ENCODE data around the gene GALNT5.
"Not testable (repeated sequence)": the region's sequence is repeated elsewhere in the genome, so short reads cannot be mapped to it uniquely, and the experiment has no call there.

Gene GALNT5, protein sequence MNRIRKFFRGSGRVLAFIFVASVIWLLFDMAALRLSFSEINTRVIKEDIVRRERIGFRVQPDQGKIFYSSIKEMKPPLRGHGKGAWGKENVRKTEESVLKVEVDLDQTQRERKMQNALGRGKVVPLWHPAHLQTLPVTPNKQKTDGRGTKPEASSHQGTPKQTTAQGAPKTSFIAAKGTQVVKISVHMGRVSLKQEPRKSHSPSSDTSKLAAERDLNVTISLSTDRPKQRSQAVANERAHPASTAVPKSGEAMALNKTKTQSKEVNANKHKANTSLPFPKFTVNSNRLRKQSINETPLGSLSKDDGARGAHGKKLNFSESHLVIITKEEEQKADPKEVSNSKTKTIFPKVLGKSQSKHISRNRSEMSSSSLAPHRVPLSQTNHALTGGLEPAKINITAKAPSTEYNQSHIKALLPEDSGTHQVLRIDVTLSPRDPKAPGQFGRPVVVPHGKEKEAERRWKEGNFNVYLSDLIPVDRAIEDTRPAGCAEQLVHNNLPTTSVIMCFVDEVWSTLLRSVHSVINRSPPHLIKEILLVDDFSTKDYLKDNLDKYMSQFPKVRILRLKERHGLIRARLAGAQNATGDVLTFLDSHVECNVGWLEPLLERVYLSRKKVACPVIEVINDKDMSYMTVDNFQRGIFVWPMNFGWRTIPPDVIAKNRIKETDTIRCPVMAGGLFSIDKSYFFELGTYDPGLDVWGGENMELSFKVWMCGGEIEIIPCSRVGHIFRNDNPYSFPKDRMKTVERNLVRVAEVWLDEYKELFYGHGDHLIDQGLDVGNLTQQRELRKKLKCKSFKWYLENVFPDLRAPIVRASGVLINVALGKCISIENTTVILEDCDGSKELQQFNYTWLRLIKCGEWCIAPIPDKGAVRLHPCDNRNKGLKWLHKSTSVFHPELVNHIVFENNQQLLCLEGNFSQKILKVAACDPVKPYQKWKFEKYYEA

GRCh38 chr2:157257312-157258252 lies at the start of gene GALNT5:
Gene GALNT5 (plus strand): TSS chr2:157257705. CDS start chr2:157258083, 378 bp downstream.
- no peak for DNase-seq (ENCODE audit: low read depth)

DNA sequence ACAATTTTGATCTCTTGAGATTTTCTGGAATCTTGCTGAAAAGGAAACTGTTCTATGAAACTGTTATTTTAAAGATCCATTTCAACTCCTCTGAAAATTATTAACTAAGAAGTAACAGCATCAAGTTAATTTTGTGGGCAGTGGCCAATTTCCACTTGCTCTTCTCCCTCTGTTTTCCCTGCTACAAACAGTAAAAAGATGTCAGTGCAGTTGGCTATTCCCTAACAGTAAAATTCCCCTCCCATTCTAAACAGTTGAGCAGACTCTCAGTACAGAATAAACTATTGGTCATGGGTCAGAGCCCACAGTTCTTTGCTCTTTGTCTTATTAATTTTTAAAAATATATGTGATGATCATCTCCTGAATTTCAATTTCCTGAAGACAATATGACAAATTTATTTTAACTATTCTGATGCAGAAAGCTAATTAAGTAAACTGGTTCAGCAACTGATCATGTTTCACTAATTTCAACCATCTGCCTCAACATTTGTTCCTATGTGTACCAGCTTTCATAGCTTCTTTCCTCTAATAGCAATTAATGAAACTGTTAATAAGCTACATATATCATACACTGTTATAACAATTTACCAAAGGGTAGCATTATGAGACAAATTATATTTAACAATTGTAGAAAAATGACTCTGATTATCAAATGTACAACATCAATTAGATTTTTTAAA lies 41.1 kb upstream of the GALNT5 start:
- no peak for DNase-seq (ENCODE audit: low read depth)

GRCh38 chr2:157217409-157217808 lies 40.1 kb upstream of the GALNT5 start:
- DNase-seq (ENCODE audit: low read depth) = no peak

- no peak for DNase-seq (ENCODE audit: low read depth)
These were observed 38.6 kb upstream of the GALNT5 start for GRCh38 chr2:157218911-157219310.

DNA sequence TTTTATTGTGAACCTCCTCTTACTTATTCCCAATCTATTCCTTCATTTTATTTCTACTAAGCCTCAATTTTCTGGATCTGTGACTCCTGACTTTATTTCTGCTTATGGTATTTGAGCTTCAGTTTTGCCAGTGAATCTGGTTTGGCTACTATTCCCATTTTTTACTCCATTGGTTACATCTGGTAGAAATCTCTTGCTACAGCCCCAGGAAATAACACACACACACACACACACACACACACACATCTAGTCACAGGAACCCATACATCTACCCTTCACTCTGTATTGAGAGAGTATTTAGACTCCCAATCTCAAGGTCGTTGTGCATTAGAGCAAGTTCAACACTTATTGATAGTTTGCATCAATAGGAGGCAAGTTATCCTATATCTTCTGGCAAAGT lies 37.0 kb upstream of the GALNT5 start:
- DNase-seq (ENCODE audit: low read depth) = no peak

- DNase-seq (ENCODE audit: low read depth) = no peak
These were observed 36.0 kb upstream of the GALNT5 start for GRCh38 chr2:157221394-157221988.

DNA sequence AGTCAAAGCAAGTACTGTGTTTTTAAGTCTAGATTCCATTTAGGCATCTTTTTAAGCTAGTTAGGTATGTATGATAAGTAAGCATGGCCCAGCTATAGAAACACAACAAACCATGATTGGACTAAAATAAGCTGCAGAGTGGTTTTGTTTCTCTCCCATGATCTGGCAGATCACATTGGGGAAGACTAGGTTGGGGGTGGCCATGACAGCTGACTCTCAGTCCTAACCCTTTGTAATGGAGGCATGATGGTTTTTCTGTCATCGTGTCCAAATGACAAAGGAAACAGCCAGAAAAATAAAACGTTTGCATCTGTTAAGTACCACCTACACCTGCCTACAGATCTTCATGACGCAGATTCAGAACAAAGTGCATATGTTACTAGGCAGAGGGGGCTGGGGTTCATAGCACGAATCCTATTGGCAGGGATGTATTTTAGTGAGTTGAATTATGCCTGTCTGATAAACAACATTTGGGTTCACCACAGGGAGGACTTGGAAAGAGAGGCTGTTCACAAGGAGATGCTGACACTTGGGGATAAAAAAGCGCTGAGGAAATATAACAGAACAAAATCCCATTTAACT lies 33.8 kb upstream of the GALNT5 start:
- no peak for DNase-seq (ENCODE audit: low read depth)

- DNase-seq (ENCODE audit: low read depth) = not testable (repeated sequence)
These were observed 33.1 kb upstream of the GALNT5 start for GRCh38 chr2:157224448-157224847.

DNA sequence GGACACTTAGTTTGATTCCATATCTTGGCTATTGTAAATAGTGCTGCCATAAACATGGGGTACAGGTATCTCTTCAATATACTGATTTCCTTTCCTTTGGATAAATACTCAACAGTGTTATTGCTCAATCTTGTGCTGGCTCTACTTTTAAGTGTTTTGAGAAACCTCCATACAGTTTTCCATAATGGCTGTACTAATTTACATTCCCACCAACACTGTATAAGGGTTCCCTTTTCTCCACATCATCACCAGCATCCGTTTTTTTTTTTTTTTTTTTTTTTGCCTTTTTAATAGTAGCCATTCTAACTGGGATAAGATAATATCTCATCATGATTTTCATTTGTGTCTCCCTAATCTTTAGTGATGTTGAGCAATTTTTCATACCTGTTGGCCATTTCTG lies 29.9 kb upstream of the GALNT5 start:
- no peak for DNase-seq (ENCODE audit: low read depth)

- no peak for DNase-seq (ENCODE audit: low read depth)
These were observed 28.6 kb upstream of the GALNT5 start for GRCh38 chr2:157228946-157229345.

DNA sequence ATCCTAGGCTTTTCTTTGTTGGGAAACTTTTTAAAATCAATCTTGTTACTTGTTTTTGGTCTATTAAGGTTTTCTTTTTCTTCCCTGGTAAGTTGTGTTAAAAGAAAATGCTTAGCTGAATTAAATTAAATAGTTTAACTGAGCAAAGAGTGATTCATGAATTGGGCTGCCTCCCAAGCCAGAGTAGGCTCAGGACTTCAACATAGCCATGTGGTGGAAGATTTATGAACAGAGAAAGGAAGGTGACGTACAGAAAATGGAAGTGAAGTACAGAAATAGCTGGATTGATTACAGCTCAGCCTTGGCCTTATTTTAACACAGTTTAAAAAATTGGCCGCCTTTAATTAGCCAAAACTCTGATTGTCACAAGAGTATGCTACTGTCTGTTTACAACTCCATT lies 27.9 kb upstream of the GALNT5 start:
- no peak for DNase-seq (ENCODE audit: low read depth)

- DNase-seq (ENCODE audit: low read depth) = no peak
These were observed 26.0 kb upstream of the GALNT5 start for GRCh38 chr2:157231476-157231875.

- DNase-seq (ENCODE audit: low read depth) = no peak
These were observed 24.0 kb upstream of the GALNT5 start for GRCh38 chr2:157233506-157233905.

- no peak for DNase-seq (ENCODE audit: low read depth)
These were observed 21.1 kb upstream of the GALNT5 start for GRCh38 chr2:157236404-157236803.

DNA sequence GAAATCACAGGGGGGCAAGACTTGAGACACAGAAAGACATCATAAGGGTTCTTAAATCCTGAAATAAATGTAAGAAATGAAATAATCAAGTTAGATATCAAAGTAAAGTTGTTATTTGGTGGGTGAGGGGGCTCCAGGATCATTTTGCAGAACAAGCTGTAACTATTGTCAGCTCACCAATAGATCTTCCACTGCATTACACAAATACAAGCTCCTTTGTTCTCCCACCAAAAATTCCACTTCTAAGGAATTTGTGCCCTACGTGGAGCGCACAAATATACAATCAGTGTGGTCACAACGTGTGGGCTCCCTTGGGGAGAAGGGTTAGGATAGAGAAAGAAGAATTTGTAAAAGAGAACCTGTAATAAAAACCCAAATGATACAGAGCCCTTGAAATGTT lies 19.2 kb upstream of the GALNT5 start:
- no peak for DNase-seq (ENCODE audit: low read depth)

- DNase-seq (ENCODE audit: low read depth) = no peak
These were observed 12.8 kb upstream of the GALNT5 start for GRCh38 chr2:157244691-157245090.

- no peak for DNase-seq (ENCODE audit: low read depth)
These were observed 12.2 kb upstream of the GALNT5 start for GRCh38 chr2:157245144-157245840.

- DNase-seq (ENCODE audit: low read depth) = peak; percentile 8
These were observed 11.4 kb upstream of the GALNT5 start for GRCh38 chr2:157245846-157246764.

Measured in activated T-helper 9 cell treated with anti-CD3 and anti-CD28 coated beads, Interleukin-2, amount 50 U/mL, for 16 hours (primary cell).